ENCODE measurements around the gene SNTA1.
"Not testable (repeated sequence)": the region's sequence is repeated elsewhere in the genome, so short reads cannot be mapped to it uniquely, and the experiment has no call there.

SNTA1 gene

DNA sequence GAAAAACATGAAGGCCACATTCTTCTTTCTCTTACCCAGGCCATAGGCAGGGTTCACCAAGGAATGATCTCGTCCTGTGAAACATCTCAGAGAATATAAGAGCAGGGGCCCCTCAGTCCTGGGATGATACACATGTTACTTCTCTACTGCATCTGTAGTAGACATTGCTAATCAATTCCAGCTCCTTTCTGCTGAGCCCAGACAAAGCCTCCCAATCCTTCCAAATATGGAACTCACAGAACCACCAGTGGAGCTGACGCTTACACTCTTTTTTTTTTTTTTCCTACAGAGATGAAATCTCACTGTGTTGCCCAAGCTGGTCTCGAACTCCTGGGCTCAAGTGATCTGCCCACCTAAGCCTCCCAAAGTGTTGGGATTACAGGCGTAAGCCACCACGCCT, 9.1 kb downstream of the SNTA1 start:
- no peak for FAIRE-seq
- DNase-seq (ENCODE audit: extremely low spot score, insufficient read length, low read depth) = no peak

DNA sequence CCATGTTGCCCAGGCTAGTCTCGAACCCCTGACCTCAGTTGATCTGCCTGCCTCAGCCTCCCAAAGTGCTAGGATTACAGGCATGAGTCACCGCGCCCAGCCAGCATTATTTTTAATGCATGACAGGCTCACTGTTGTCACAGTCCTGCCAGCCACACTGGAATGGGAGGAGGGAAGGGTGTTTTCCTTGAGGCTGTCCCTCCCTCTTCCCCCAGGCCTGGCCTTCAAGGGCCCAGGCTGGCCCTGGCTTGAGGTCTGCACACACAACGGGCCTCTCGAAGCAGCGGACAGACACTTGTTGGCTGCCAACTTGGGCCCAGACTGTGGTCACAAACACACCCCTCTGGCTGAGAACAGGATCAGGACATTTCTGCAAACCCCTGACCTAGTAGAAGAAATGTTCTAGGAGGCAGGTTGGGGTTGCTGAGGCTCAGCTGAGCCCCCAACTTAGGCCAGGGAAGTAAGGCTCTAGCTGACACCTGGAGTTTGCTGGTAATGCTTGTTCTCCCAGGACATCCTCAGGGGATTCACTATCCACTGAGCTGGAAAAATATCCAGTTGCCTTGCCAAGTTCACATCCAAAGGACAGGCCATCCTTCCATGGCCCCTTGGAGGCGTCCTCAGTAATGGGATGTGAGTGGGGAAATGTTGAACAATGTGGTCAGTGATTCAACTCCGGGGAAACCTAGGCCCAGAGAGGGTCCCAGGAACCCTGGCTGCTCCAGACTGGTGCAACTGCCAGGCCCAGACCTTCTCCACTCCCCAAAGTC, 9.9 kb downstream of the SNTA1 start:
- DNase-seq (ENCODE audit: extremely low spot score, insufficient read length, low read depth) (no peak), FAIRE-seq (no peak)

DNA sequence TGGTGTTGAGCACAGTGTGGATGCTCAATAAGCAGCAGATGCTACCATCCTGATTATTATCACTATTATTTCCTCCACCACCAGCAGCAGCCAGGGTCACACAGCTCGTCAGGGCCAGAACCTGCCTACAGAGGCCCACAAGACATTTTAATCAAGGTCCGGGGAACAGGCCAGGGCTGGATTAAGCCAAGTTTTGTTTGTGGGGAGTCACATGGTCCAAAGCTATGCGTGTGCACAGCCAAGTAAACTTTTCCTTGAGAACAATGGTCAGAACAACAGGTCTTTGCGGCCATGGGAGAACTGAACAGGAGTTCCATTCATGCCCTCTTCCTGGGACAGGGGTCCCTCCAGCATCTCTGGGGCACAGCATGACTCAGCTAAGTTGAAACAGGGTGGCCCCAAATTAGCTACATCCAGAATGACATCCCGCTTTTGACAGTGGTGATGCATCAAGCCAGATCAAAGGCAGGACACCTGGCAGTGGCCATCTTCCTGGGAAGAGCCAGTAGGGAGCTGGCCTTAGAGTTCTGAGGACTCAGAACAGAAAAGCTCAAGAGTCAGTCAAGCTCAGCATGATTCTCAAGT, 11.7 kb downstream of the SNTA1 start:
- no peak for FAIRE-seq

DNA sequence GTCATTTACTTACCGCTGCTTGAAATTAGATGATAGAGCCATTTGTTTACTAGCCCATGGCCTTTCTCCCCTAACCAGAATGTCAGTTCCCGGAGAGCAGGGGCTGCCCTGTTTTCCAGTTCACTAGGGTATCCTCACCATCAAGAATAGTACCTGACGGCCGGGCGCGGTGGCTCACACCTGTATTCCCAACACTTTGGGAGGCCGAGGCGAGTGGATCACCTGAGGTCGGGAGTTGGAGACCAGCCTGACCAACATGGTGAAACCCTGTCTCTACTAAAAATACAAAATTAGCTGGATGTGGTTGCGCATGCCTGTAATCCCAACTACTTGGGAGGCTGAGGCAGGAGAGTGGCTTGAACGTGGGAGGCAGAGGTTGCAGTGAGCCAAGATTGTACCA, 19.7 kb downstream of the SNTA1 start:
- DNase-seq (ENCODE audit: extremely low spot score, insufficient read length, low read depth); FAIRE-seq: not testable (repeated sequence)

More for the DNA sequence above, 11.7 kb downstream of the SNTA1 start:
- no peak for DNase-seq (ENCODE audit: extremely low spot score, insufficient read length, low read depth)

DNA sequence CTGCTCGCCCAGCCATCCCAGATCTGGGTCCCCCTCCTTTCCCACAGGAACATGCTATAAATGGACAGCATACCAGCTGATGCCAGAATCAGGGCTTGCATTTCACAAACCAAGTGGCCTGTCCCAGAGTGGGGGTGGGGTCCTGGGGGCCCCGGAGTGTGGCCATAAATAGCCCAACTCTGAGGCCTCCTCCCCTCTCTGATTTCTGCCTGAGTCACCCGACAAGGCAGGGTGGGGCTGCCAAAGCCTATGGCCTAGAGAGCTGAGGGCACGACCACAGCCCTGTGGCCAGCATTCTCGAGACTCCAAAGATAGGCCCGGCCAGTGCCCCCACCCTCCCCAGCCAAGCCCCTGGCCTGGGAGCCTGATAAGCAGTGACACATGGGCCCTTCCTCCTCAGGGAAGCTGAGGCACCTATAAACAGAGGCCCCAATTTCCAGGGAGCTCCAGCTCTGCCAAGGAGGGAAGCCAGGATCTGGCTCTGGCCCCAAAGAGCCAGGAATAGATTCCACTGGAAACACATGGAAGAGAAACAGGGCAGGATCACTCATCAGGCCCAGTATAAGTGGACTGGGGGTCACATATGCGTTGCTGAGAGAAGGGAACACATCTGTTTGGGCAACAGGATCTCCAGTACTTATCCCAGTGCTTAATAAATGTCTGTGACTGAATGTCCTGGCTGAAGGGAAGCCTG, 20.3 kb downstream of the SNTA1 start:
- no peak for FAIRE-seq
- DNase-seq (ENCODE audit: extremely low spot score, insufficient read length, low read depth) = no peak

DNA sequence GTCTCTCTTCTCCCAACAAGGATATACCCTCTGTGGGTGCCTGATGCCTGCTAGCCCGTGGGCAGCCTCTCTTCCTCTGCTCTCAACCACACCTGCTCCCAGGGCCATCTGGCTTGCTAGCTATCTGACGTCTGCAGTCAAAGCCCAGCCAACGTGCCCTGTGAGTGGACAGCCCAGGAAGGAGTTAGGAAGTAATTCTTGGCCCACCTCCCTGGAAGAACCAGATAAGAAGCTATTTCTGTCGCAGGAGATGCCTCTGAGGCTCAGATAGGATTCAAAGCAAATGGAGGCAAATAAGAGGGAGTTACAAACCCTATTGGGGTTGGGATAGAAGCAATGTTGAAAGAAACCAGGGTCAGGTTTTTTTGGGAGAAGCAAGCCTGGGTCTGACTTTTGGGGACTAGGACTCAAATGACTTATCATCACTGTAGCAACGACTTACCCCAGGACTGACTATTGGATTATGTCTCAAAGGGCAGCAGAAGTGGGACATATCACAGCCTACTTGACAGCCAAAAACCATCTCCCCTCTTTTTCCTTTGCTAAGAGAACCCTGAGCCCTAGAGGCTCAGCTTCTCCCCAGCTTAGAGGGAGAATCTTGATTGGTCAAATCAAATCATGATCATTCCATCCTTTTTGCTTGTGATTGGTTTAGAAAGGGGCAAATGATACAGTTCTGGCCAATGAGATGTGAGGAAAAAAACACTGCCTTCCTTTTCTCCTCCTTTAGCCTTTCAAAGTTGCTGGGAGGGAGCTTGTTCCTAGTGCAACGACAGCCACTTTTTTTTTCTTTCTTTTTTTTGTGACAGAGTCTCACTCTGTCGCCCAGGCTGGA, 24.2 kb downstream of the SNTA1 start:
- FAIRE-seq = no peak

DNA sequence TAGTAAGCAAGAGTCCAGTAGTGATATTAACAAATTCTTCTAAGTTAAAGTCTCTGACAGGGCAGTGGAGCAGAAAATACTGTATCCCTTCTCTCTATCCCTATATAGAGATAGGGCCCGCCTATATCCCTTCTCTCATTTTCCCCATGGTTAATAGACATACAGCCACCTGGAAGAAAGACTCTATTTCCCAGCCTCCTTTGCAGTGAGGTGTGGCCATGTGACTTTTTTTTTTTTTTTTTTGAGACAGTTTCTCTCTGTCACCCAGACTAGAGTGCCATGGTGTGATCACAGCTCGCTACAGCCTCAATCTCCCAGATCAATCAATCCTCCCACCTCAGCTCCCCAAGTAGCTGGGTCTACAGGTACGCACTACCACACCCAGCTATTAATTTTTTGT, 25.5 kb downstream of the SNTA1 start:
- DNase-seq (ENCODE audit: extremely low spot score, insufficient read length, low read depth) (no peak), FAIRE-seq (no peak)

More for the DNA sequence above, 24.2 kb downstream of the SNTA1 start:
- no peak for DNase-seq (ENCODE audit: extremely low spot score, insufficient read length, low read depth)

DNA sequence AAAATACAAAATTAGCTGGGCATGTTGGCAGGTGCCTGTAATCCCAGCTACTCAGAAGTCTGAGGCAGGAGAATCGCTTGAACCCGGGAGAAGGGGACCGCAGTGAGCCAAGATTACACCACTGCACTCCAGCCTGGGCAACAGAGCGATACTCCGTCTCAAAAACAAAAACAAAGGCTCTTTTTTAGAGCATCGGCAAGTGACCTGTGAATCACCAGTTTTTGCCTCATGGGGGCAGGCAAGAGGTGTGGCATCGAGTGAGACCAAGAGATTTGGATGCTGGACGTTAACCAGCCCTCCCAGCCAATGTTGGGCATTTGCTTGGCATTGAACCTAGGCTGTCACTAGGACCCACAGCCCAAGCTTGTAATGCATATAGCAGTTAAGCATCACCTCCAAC, 27.6 kb downstream of the SNTA1 start:
- no peak for DNase-seq (ENCODE audit: extremely low spot score, insufficient read length, low read depth)
- FAIRE-seq = no peak

DNA sequence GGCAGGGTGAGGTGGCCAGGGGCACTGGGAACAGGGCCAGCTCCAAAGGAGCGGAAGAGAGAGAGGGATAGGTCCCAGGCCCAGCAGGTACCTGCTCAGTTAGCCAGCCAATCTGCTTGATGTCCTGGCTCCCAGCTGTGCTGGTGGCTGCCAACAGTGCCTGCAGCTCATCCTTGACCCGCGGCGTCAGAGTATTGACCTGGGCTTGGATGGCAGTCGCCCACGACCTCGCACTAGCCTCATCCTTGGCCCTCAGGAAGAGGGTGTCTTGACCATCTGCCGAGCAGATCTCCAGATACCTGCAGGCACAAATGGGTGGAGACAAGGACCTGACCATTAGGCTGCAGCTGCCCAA, 31.1 kb downstream of the SNTA1 start:
- DNase-seq (ENCODE audit: extremely low spot score, insufficient read length, low read depth) (no peak), FAIRE-seq (no peak)

DNA sequence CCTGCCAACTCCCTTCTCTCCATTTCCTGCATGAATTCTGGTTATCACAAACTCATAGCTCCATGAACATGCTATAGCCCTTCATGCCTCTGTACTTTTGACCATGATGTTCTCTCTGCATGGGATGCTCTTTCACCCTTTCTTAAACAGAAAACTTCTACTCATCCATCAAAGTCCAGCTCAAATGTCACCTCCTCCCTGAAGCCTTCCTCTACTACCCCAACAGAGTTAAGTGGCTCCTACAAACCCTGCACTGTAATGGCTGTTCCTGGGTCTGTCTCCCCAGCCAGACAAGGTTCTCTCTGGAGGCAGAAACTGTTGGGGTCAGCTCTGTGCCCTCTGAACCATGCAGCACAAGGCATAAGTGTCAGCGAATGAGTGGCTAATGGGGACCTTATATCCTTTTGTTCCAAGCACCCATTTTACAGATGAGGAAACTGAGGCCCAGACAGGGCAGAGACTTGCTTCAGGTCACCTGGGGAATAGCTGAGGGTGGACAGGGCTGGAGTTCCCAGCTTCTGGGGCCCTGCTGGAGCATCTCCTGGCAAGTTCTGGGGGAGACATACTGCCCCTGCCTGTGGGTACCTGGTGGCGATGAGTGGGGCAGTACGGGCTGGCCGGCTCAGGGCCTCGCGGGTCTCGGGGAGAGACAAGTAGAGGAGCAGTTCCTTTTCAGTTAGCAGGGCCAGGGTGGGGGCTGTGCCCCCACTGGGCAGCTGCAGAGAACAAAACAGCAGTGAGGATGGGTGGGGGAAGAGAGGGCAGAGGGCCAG, 31.7 kb downstream of the SNTA1 start:
- DNase-seq (ENCODE audit: extremely low spot score, insufficient read length, low read depth) (no peak), FAIRE-seq (no peak)

DNA sequence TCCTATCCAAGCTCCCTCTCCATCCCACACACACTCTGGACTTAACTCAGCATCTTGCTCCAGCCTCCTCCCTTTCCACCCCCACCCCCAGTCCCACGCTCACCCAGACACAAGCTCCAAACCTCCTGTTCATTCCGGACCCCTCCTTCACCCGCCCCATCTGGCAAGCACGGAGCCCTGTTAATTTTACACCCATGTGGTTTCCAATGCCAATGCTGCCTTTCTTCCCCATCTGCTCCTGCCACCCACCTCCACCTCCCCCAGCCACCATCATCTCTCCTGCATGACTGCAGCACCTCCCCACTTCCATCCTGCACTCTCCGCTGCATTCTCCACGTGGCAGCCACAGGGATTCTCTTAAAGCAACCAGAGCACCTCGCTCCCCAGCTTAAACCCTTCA, 32.3 kb downstream of the SNTA1 start:
- no peak for DNase-seq (ENCODE audit: extremely low spot score, insufficient read length, low read depth)

DNA sequence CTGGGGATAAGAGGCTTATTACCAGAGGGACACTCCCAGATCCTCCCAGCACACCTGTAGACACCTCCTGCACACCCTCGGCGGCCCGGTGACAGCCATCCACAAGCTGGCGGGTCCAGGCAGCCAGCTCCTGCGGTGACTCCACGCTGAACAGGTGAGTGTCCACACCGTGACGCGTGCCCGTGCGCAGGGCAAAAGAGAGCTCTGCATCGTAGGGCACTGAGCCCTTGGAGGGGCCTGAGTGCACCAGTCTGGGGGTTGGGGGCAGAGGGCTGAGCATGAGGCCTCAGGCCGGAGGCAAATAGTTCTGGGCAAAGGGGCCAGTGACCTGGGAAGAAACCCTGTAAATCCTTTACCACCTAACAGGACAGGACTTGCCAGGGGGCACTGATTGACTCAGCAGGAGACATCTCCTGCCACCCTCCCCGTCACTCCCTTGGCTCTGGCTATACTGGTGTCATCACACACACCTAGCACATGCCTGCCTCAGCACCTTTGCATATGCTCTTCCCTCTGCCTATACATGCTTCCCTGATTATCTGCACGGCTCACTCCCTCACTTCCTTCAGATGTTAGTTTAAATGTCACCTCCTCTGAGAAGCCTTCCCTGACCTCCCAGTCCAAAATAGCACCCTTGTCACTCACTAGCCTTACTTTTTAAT, 33.4 kb downstream of the SNTA1 start:
- FAIRE-seq (no peak), DNase-seq (ENCODE audit: extremely low spot score, insufficient read length, low read depth) (no peak)

More for the DNA sequence above, 32.3 kb downstream of the SNTA1 start:
- no peak for FAIRE-seq

DNA sequence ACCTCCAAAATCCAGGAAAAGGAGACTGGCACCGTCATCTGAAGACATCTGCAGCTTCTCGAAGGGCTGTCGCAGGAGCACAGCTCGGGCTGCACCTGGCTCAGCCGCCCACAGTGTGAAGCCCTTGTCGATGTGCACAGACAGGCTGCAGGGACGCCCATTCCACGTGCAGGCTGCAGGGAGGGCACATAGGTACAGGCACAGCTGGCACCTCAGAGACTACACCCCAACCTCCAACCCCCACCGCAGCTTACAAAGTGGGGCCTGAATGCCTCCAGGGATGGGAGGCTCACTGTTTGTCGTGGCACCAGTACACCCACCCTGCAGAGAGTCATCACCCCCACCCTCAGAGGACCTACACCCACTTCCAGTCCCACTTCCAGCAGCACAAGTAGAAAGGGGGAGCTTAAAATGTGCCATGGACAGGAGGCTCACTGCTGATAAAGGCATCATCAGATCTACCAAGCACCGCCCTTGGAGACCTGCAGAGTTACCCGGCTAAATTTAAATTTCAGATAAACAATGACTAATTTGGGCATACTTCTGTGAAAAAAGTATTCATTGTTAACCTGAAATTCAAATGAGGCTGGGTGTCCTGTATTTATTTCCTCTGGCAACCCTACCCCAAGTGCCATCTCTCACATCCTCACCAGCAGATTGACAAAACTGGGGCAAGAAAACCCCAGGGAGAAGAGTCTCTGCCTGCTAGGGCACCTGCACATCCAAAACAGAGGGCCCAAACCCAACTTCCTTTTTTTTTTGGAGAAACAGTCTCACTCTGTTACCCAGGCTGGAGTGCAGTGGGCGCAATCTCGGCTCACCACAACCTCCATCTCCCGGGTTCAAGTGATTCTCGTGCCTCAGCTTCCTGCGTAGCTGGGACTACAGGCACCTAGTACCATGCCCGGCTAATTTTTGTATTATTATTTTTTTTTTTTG, 34.6 kb downstream of the SNTA1 start:
- DNase-seq (ENCODE audit: extremely low spot score, insufficient read length, low read depth) (no peak), FAIRE-seq (peak; percentile 67)

DNA sequence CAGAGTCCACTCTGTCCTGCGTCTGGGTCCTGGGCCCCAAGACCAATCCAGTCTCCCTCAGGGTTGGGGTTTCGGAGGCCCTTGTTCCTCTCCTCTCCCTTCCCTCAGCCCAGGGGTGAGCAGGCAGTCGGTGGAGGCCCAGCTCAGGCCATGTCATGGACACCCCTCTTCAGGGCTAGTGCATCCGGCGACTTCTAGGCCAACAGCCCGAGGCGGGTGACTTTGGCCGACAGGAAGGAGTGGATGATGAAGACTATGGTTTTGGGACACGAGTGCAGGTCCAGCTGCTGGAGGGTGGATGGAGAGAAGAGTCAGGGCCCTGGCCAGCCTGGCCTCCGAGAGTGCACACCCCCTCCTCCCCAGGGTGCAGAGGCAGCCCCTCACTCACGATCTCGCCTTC, 35.2 kb downstream of the SNTA1 start:
- DNase-seq (ENCODE audit: extremely low spot score, insufficient read length, low read depth) (no peak), FAIRE-seq (no peak)

DNA sequence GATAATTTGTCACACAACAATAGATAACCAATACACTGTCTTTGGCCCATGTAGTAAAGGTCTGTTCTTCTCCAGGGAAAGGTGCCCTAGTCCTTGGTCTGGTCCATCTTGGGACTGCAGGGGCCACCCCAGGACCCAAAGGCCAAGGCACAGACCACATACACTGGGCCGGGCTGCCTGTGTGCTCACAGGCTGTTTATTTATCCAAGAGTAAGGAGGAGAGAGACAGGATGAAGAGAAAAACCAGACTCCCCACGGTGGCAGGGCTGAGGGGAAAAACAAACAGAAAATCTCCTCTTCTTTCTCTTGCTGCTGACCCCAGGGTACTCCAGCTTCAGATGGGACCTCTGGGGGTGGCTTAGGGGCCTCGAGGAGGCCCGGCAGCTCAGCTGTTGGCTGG, 35.8 kb downstream of the SNTA1 start:
- DNase-seq (ENCODE audit: extremely low spot score, insufficient read length, low read depth) (no peak), FAIRE-seq (no peak)

DNA sequence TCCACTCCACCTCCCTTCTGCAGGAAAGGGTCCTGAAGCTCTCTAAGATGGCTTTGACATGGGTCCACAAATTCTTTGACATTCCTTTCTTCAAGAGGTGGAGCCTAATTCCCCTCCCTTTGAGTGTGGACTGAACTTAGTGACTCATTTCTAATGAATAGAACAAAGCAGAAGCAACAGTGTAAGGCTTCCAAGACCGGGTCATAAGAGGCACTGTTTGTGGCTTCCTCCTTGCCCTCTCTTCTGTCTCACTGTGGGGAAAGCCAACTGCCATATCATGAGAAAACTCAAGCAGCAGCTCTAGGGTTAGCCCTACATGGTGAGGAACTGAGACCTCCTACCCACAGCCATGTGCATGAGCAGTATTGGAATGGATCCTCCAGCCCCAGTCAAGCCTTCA, 36.3 kb downstream of the SNTA1 start:
- FAIRE-seq = no peak
- DNase-seq (ENCODE audit: extremely low spot score, insufficient read length, low read depth) = no peak

DNA sequence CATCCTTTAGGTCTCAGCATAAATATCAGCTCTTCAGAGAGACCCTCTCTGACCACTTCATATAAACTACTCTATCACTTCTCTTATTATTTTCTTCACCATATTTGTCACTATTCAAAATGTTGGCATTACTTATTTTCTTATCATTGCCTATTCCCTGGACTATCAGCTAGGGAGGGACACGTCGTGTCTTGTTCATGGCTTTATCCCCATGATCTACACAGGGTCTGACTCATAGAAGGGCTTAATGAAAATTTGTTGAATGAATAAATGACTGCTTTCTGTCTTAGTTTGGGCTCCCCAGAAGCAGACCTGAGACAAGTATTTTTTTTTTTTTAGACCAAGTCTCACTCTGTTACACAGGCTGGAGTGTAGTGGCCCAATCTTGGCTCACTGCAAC, 39.3 kb downstream of the SNTA1 start:
- FAIRE-seq (no peak), DNase-seq (ENCODE audit: extremely low spot score, insufficient read length, low read depth) (no peak)

DNA sequence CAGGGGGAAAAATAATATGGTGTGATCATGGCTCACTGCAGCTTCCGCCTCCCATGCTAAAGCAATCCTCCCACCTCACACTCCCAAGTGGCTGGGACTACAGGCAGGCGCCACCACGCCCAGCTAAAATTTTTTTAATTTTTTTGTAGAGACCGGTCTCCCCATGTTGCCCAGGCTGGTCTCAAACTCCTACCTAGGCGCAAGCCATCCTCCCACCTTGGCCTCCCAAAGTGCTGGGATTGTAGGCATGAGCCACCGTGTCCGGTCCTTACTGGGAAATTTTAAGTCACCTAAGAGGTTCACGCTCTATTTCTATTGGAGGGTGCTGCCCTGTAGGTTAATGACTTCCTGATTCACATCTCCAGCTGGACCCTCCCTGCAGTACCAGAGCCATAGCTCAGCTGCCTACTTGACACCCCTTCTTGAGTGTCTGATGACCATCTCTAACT, 41.6 kb downstream of the SNTA1 start:
- no peak for DNase-seq (ENCODE audit: extremely low spot score, insufficient read length, low read depth)
- FAIRE-seq = no peak
